Parathyroid adenoma (tissue), 2 donors: ENCODE data around the gene IQCE.

ENCODE experiments used
- H2AFZ ChIP-seq: fragments of 300-600 bp; sonication (generic); one replicate; pipeline ENCODE4 v1.7.0; 2017; ENCODE audit warnings: antibody characterized with exemption, mild to moderate bottlenecking
- H3K27ac ChIP-seq: fragments of 300-600 bp; sonication (generic); one replicate; pipeline ENCODE4 v1.7.0; 2017
- H3K27me3 ChIP-seq: fragments of 300-600 bp; sonication (generic); one replicate; pipeline ENCODE4 v1.7.0; 2017; ENCODE audit warnings: low read length; ENCODE audit not compliant: control insufficient read depth, insufficient read depth
- H3K36me3 ChIP-seq: fragments of 300-600 bp; sonication (generic); one replicate; pipeline ENCODE4 v1.7.0; 2017; ENCODE audit warnings: low read length; ENCODE audit not compliant: control insufficient read depth, insufficient read depth
- H3K4me1 ChIP-seq: fragments of 300-600 bp; sonication (generic); one replicate; pipeline ENCODE4 v1.7.0; 2017; ENCODE audit warnings: control low read depth
- H3K4me2 ChIP-seq: fragments of 300-600 bp; sonication (generic); one replicate; pipeline ENCODE4 v1.7.0; 2017; ENCODE audit warnings: low read length
- H3K4me3 ChIP-seq: fragments of 300-600 bp; sonication (generic); one replicate; pipeline ENCODE4 v1.7.0; 2017; ENCODE audit warnings: low read depth, low read length
- H3K79me2 ChIP-seq: fragments of 300-600 bp; sonication (generic); one replicate; pipeline ENCODE4 v1.7.0; 2017; ENCODE audit warnings: control low read depth
- H3K9ac ChIP-seq: fragments of 300-600 bp; sonication (generic); one replicate; pipeline ENCODE4 v1.7.0; 2017; ENCODE audit warnings: mild to moderate bottlenecking
- H3K9me3 ChIP-seq: fragments of 300-600 bp; sonication (generic); one replicate; pipeline ENCODE4 v1.7.0; 2017; ENCODE audit warnings: low read length; ENCODE audit not compliant: control insufficient read depth
- CTCF ChIP-seq: fragments of 300-600 bp; sonication (generic); IDR thresholded peaks from one replicate; pipeline ENCODE4 v1.7.0; 2017; ENCODE audit warnings: antibody characterized with exemption, mild to moderate bottlenecking
- donor health status: primary hyperparathyroidism.

The IQCE gene

GRCh38 chr7:2511769-2512168 is 47.0 kb upstream of the IQCE start:
- no peaks in the 10 kb centered on the region for H3K36me3 ChIP-seq
- H3K9me3 ChIP-seq, result no peaks in the 10 kb centered on the region
- no peak overlapping the region for H3K4me2 ChIP-seq
- H3K9ac ChIP-seq, result no peak overlapping the region
- H3K27ac ChIP-seq, result no peak overlapping the region
- no peak for TF ChIP-seq CTCF
- H3K79me2 ChIP-seq, result no peaks in the 10 kb centered on the region
- H3K4me1 ChIP-seq, result no peaks in the 10 kb centered on the region
- H3K27me3 ChIP-seq, result no peaks in the 10 kb centered on the region
- H2AFZ ChIP-seq, result no peak overlapping the region
- no peak overlapping the region for H3K4me3 ChIP-seq

- H3K4me2 ChIP-seq, result no peak overlapping the region
- H3K9ac ChIP-seq, result no peak overlapping the region
- no peaks in the 10 kb centered on the region for H3K9me3 ChIP-seq
- H3K4me1 ChIP-seq, result no peaks in the 10 kb centered on the region
- no peak overlapping the region for H3K27ac ChIP-seq
- H2AFZ ChIP-seq, result no peak overlapping the region
- no peaks in the 10 kb centered on the region for H3K27me3 ChIP-seq
- H3K4me3 ChIP-seq, result no peak overlapping the region
- no peaks in the 10 kb centered on the region for H3K36me3 ChIP-seq
- no peak for TF ChIP-seq CTCF
- H3K79me2 ChIP-seq, result no peaks in the 10 kb centered on the region
These were observed 46.6 kb upstream of the IQCE start for GRCh38 chr7:2512179-2512661.

- no peaks in the 10 kb centered on the region for H3K36me3 ChIP-seq
- no peaks in the 10 kb centered on the region for H3K4me1 ChIP-seq
- no peak overlapping the region for H3K27ac ChIP-seq
- H3K27me3 ChIP-seq, result no peaks in the 10 kb centered on the region
- no peaks in the 10 kb centered on the region for H3K9me3 ChIP-seq
- no peak overlapping the region for H3K9ac ChIP-seq
- no peak for TF ChIP-seq CTCF
- no peaks in the 10 kb centered on the region for H3K79me2 ChIP-seq
- H3K4me2 ChIP-seq, result no peak overlapping the region
- no peak overlapping the region for H3K4me3 ChIP-seq
- H2AFZ ChIP-seq, result no peak overlapping the region
These were observed 46.1 kb upstream of the IQCE start for GRCh38 chr7:2512713-2513112.

GRCh38 chr7:2513702-2514101 is 45.1 kb upstream of the IQCE start:
- TF ChIP-seq CTCF, result no peak
- no peaks in the 10 kb centered on the region for H3K27me3 ChIP-seq
- no peak overlapping the region for H2AFZ ChIP-seq
- no peaks in the 10 kb centered on the region for H3K36me3 ChIP-seq
- no peak overlapping the region for H3K4me2 ChIP-seq
- H3K4me1 ChIP-seq, result no peaks in the 10 kb centered on the region
- H3K27ac ChIP-seq, result no peak overlapping the region
- H3K9ac ChIP-seq, result no peak overlapping the region
- H3K79me2 ChIP-seq, result no peaks in the 10 kb centered on the region
- no peak overlapping the region for H3K4me3 ChIP-seq
- no peaks in the 10 kb centered on the region for H3K9me3 ChIP-seq
